Neural progenitor cell (in vitro differentiated cells): Measurements from ENCODE around the gene TPSB2. TPM values are rescaled to one million over a fixed set of nuclear protein-coding genes. Genes with fewer than 3 reads are reported as not detected.

Source experiments
- DNase-seq: peaks from one replicate; pipeline ENCODE4 v3.0.0-alpha.2; 2016; ENCODE audit warnings: low spot score
- H2AFZ ChIP-seq: fragments of 200-600 bp; sonication (generic); replicated peaks from 2 replicates; pipeline ENCODE4 v1.6.1; 2016; ENCODE audit warnings: antibody characterized with exemption
- H3F3A ChIP-seq: fragments of 200-600 bp; sonication (generic); 2 replicates; pipeline ENCODE4 v1.6.1; 2016; ENCODE audit warnings: antibody characterized with exemption, low read depth
- H3K27ac ChIP-seq: fragments of 200-600 bp; sonication (generic); 2 replicates; pipeline ENCODE4 v1.5.1; 2016; ENCODE audit warnings: mild to moderate bottlenecking
- H3K27me3 ChIP-seq: fragments of 200-600 bp; sonication (generic); 2 replicates; pipeline ENCODE4 v1.6.1; 2016; ENCODE audit warnings: mild to moderate bottlenecking, moderate library complexity
- H3K36me3 ChIP-seq: fragments of 200-600 bp; sonication (generic); 2 replicates; pipeline ENCODE4 v1.5.1; 2016
- H3K4me1 ChIP-seq: fragments of 200-600 bp; sonication (generic); 2 replicates; pipeline ENCODE4 v1.6.1; 2016; ENCODE audit warnings: mixed run types
- H3K4me2 ChIP-seq: fragments of 200-600 bp; sonication (generic); 2 replicates; pipeline ENCODE4 v1.6.1; 2016
- H3K4me3 ChIP-seq: fragments of 200-600 bp; sonication (generic); 2 replicates; pipeline ENCODE4 v1.5.1; 2016
- H3K79me2 ChIP-seq: fragments of 200-600 bp; sonication (generic); 2 replicates; pipeline ENCODE4 v1.6.1; 2016; ENCODE audit warnings: low read depth
- H3K9ac ChIP-seq: fragments of 200-600 bp; sonication (generic); 2 replicates; pipeline ENCODE4 v1.6.1; 2016
- H3K9me3 ChIP-seq: fragments of 200-600 bp; sonication (generic); 2 replicates; pipeline ENCODE4 v1.5.1; 2016; ENCODE audit warnings: low read depth
- H4K20me1 ChIP-seq: fragments of 200-600 bp; sonication (generic); 2 replicates; pipeline ENCODE4 v1.6.1; 2016; ENCODE audit warnings: low read depth
- H3K27ac Mint-ChIP-seq: 3 replicates; pipeline ENCODE4 v1.8.0; 2021; ENCODE audit warnings: mixed read lengths
- H3K27me3 Mint-ChIP-seq: 2 replicates; pipeline ENCODE4 v1.8.0; 2022; ENCODE audit warnings: low read depth, mild to moderate bottlenecking, inconsistent platforms, moderate library complexity, mixed read lengths; ENCODE audit not compliant: insufficient read depth
- H3K36me3 Mint-ChIP-seq: 3 replicates; pipeline ENCODE4 v1.8.0; 2021; ENCODE audit warnings: mixed read lengths
- H3K4me1 Mint-ChIP-seq: 3 replicates; pipeline ENCODE4 v1.8.0; 2021; ENCODE audit warnings: mixed read lengths
- H3K4me3 Mint-ChIP-seq: 3 replicates; pipeline ENCODE4 v1.8.0; 2021; ENCODE audit warnings: mild to moderate bottlenecking, moderate library complexity, mixed read lengths
- H3K9me3 Mint-ChIP-seq: 3 replicates; pipeline ENCODE4 v1.8.0; 2020; ENCODE audit warnings: mixed read lengths
- CTCF ChIP-seq: fragments of 200-600 bp; sonication (generic); IDR thresholded peaks from 2 replicates; pipeline ENCODE4 v1.5.1; 2017; ENCODE audit warnings: antibody characterized with exemption, mild to moderate bottlenecking
- EZH2 ChIP-seq: fragments of 200-600 bp; sonication (generic); IDR thresholded peaks from 2 replicates; pipeline ENCODE4 v1.6.1; 2017; ENCODE audit warnings: antibody characterized with exemption, mild to moderate bottlenecking, moderate library complexity
- EZH2phosphoT487 ChIP-seq: fragments of 200-600 bp; sonication (generic); IDR thresholded peaks from 2 replicates; pipeline ENCODE4 v1.6.1; 2017; ENCODE audit warnings: antibody characterized with exemption
- total RNA-seq: library from RNA; depleted of rRNA; stranded (reverse); fragments of >200 nt; gene quantifications from 2 replicates; pipeline ENCODE4 v1.2.3, GENCODE V29; 2015; ENCODE audit warnings: low replicate concordance

Gene TPSB2
- total RNA-seq, 1 donor from 2014 or later, result not detected

GRCh38 chr16:1220841-1221627 is 8.9 kb downstream of the TPSB2 start:
- H3K36me3 ChIP-seq, result no peaks in the 10 kb centered on the region
- no peak for DNase-seq
- no peaks in the 10 kb centered on the region for H3K36me3 Mint-ChIP-seq
- H3K4me2 ChIP-seq, result no peak overlapping the region
- no peaks in the 10 kb centered on the region for H3K79me2 ChIP-seq
- H3K27me3 ChIP-seq, result no peaks in the 10 kb centered on the region
- H3K27ac ChIP-seq, result no peak overlapping the region
- H3K27ac Mint-ChIP-seq, result no peak overlapping the region
- TF ChIP-seq CTCF (no peak), EZH2 (no peak), EZH2phosphoT487 (no peak)
- no peaks in the 10 kb centered on the region for H3K4me1 ChIP-seq
- no peaks in the 10 kb centered on the region for H4K20me1 ChIP-seq
- H3F3A ChIP-seq, result no peaks in the 10 kb centered on the region
- H3K9me3 Mint-ChIP-seq, result no peaks in the 10 kb centered on the region
- H3K27me3 Mint-ChIP-seq, result peaks cover 2% of the 10 kb centered on the region
- no peak overlapping the region for H3K4me3 ChIP-seq
- no peaks in the 10 kb centered on the region for H3K4me1 Mint-ChIP-seq
- no peaks in the 10 kb centered on the region for H3K9me3 ChIP-seq
- no peak overlapping the region for H3K9ac ChIP-seq
- H3K4me3 Mint-ChIP-seq, result no peak overlapping the region
- H2AFZ ChIP-seq, result no peak overlapping the region

GRCh38 chr16:1220098-1220728 is 9.8 kb downstream of the TPSB2 start:
- H3K9me3 ChIP-seq, result no peaks in the 10 kb centered on the region
- no peak overlapping the region for H3K9ac ChIP-seq
- H3K4me2 ChIP-seq, result no peak overlapping the region
- no peaks in the 10 kb centered on the region for H3K27me3 ChIP-seq
- H3K27me3 Mint-ChIP-seq, result peaks cover 2% of the 10 kb centered on the region
- no peak overlapping the region for H2AFZ ChIP-seq
- no peaks in the 10 kb centered on the region for H3K79me2 ChIP-seq
- H3K4me1 Mint-ChIP-seq, result no peaks in the 10 kb centered on the region
- no peaks in the 10 kb centered on the region for H3K9me3 Mint-ChIP-seq
- H3K4me3 ChIP-seq, result no peak overlapping the region
- H3F3A ChIP-seq, result no peaks in the 10 kb centered on the region
- TF ChIP-seq CTCF (no peak), EZH2 (no peak), EZH2phosphoT487 (no peak)
- H3K27ac Mint-ChIP-seq, result no peak overlapping the region
- no peaks in the 10 kb centered on the region for H3K36me3 ChIP-seq
- no peaks in the 10 kb centered on the region for H3K4me1 ChIP-seq
- H4K20me1 ChIP-seq, result no peaks in the 10 kb centered on the region
- H3K36me3 Mint-ChIP-seq, result no peaks in the 10 kb centered on the region
- no peak for DNase-seq
- H3K4me3 Mint-ChIP-seq, result no peak overlapping the region
- H3K27ac ChIP-seq, result no peak overlapping the region

- no peaks in the 10 kb centered on the region for H3K9me3 Mint-ChIP-seq
- H3K36me3 ChIP-seq, result no peaks in the 10 kb centered on the region
These were observed 10.9 kb downstream of the TPSB2 start for GRCh38 chr16:1218930-1219611.

More at GRCh38 chr16:1218930-1219611, 10.9 kb downstream of the TPSB2 start:
- H2AFZ ChIP-seq, result no peak overlapping the region
- TF ChIP-seq EZH2phosphoT487 (no peak), CTCF (no peak), EZH2 (no peak)
- no peak overlapping the region for H3K27ac ChIP-seq
- no peaks in the 10 kb centered on the region for H3K4me1 ChIP-seq
- no peaks in the 10 kb centered on the region for H3F3A ChIP-seq
- H3K79me2 ChIP-seq, result no peaks in the 10 kb centered on the region
- H3K9me3 ChIP-seq, result no peaks in the 10 kb centered on the region
- H3K27ac Mint-ChIP-seq, result no peak overlapping the region
- H3K4me3 Mint-ChIP-seq, result no peak overlapping the region
- DNase-seq, result no peak
- no peaks in the 10 kb centered on the region for H3K36me3 Mint-ChIP-seq
- no peaks in the 10 kb centered on the region for H3K4me1 Mint-ChIP-seq
- H3K9ac ChIP-seq, result no peak overlapping the region
- no peak overlapping the region for H3K4me2 ChIP-seq
- no peaks in the 10 kb centered on the region for H4K20me1 ChIP-seq
- no peaks in the 10 kb centered on the region for H3K27me3 ChIP-seq
- no peak overlapping the region for H3K4me3 ChIP-seq
- H3K27me3 Mint-ChIP-seq, result peaks cover 2% of the 10 kb centered on the region
